HCT116 (cell line): ENCODE results near the gene SEC61A1. TPM values are rescaled to one million over a fixed set of nuclear protein-coding genes. Genes with fewer than 3 reads are reported as not detected.

Source experiments
- ATAC-seq: fragments of 200-7000 bp; cut with Tn5 transposase; 2 replicates; pipeline ENCODE4 v1.9.1; 2020; ENCODE audit warnings: mild to moderate bottlenecking, moderate library complexity
- BruUV-seq: library from RNA; stranded (reverse); fragments of 400-500 nt; replicated peaks from 2 replicates; lab custom pipeline; 2021; lab: Mats Ljungman, UMichigan
- CTCF ChIA-PET: fragments of 300-600 bp; sonication (Branson Sonifier 250); formaldehyde crosslinking; loops from one replicate; lab custom pipeline; 2021; ENCODE audit warnings: antibody characterized with exemption; lab: Charles Lee
- POLR2A ChIA-PET: fragments of 300-600, 350-600 bp; sonication (Branson Sonifier 250); formaldehyde crosslinking; loops from one replicate; lab custom pipeline; 2021; ENCODE audit warnings: antibody characterized with exemption; lab: Charles Lee
- RAD21 ChIA-PET, 2 experiments: fragments of 300-600 bp; sonication (Branson Sonifier 250); formaldehyde crosslinking; loops; one replicate each; lab custom pipeline; 2023; ENCODE audit warnings: low total read pairs in 2 of 2; ENCODE audit not compliant: uncharacterized antibody in 2 of 2, unreplicated experiment in 2 of 2, low non-redundant PET in 1 of 2; lab: Charles Lee
- DNase-seq: peaks from one replicate; pipeline ENCODE4 v3.0.0-alpha.2; 2010; ENCODE audit warnings: low read depth, low spot score
- H2AFZ ChIP-seq: fragments of 200-600 bp; shearing (Covaris generic), sonication (generic); 2 replicates; pipeline ENCODE4 v1.6.1; 2017; ENCODE audit warnings: low read depth, mixed run types, mixed read lengths, antibody characterized with exemption, low read length; ENCODE audit not compliant: poor library complexity, severe bottlenecking
- H3K27ac ChIP-seq: 2 replicates; pipeline ENCODE4 v1.5.1; 2012; ENCODE audit warnings: low read depth, low read length
- H3K27me3 ChIP-seq: fragments of 200-600 bp; sonication (generic); 2 replicates; pipeline ENCODE4 v1.6.1; 2016; ENCODE audit warnings: mixed run types, low read length, mixed read lengths; ENCODE audit not compliant: insufficient read depth
- H3K36me3 ChIP-seq, 2 experiments: fragments of 200-500 bp in 1 of 2; fragments of 200-600 bp in 1 of 2; sonication (Bioruptor generic) in 1 of 2; sonication (generic) in 1 of 2; 2 replicates each; pipeline versions ENCODE4 v1.5.1 to v1.6.1; 2014 to 2016; ENCODE audit warnings: low read length in 2 of 2, inconsistent platforms in 1 of 2, mixed read lengths in 1 of 2, mixed run types in 1 of 2; ENCODE audit not compliant: insufficient read depth in 2 of 2, control insufficient read depth in 1 of 2
- H3K4me1 ChIP-seq, 2 experiments: fragments of 200-600 bp in 1 of 2; sonication (generic) in 1 of 2; 2 replicates each; pipeline versions ENCODE4 v1.5.1 to v1.6.1; 2012 to 2017; ENCODE audit warnings: low read length in 2 of 2, inconsistent platforms in 1 of 2, mild to moderate bottlenecking in 1 of 2, mixed read lengths in 1 of 2, mixed run types in 1 of 2, moderate library complexity in 1 of 2; ENCODE audit not compliant: insufficient read depth in 2 of 2, control insufficient read depth in 1 of 2
- H3K4me2 ChIP-seq: fragments of 200-600 bp; sonication (generic); 2 replicates; pipeline ENCODE4 v1.6.1; 2017; ENCODE audit warnings: mixed run types, low read length, mixed read lengths
- H3K4me3 ChIP-seq, 2 experiments: fragments of 200-600 bp in 1 of 2; sonication (generic) in 1 of 2; replicated peaks in 1 of 2; 2 replicates each; pipeline ENCODE4 v1.5.1; 2011 to 2016; ENCODE audit warnings: low read length in 2 of 2, control low read depth in 1 of 2, low read depth in 1 of 2, mild to moderate bottlenecking in 1 of 2, mixed read lengths in 1 of 2, mixed run types in 1 of 2
- H3K79me2 ChIP-seq: fragments of 200-600 bp; sonication (generic); 2 replicates; pipeline ENCODE4 v1.6.1; 2017; ENCODE audit warnings: mild to moderate bottlenecking, mixed run types, low read length, moderate library complexity, mixed read lengths; ENCODE audit not compliant: insufficient read depth
- H3K9ac ChIP-seq: fragments of 200-600 bp; sonication (generic); 2 replicates; pipeline ENCODE4 v1.6.1; 2016; ENCODE audit warnings: low read length, mixed read lengths
- H3K9me2 ChIP-seq: fragments of 200-600 bp; sonication (generic), shearing (Covaris generic); 2 replicates; pipeline ENCODE4 v1.6.1; 2017; ENCODE audit warnings: mixed run types, mild to moderate bottlenecking, moderate library complexity; ENCODE audit not compliant: insufficient read depth
- H3K9me3 ChIP-seq, 2 experiments: fragments of 200-500 bp in 1 of 2; fragments of 200-600 bp in 1 of 2; sonication (Bioruptor generic) in 1 of 2; sonication (generic) in 1 of 2; 2 replicates each; pipeline ENCODE4 v1.6.1; 2014 to 2017; ENCODE audit warnings: low read length in 2 of 2, mixed read lengths in 2 of 2, inconsistent platforms in 1 of 2, low read depth in 1 of 2, mild to moderate bottlenecking in 1 of 2, mixed run types in 1 of 2, moderate library complexity in 1 of 2; ENCODE audit not compliant: control insufficient read depth in 1 of 2, insufficient read depth in 1 of 2
- H4K20me1 ChIP-seq: fragments of 200-600 bp; sonication (generic), shearing (Covaris generic); 2 replicates; pipeline ENCODE4 v1.6.1; 2017; ENCODE audit warnings: mixed run types, mild to moderate bottlenecking, moderate library complexity; ENCODE audit not compliant: insufficient read depth
- EGR1 ChIP-seq: IDR thresholded peaks from 2 replicates; pipeline ENCODE4 v1.6.1; 2012; ENCODE audit warnings: low read depth
- ELF1 ChIP-seq: IDR thresholded peaks from 2 replicates; pipeline ENCODE4 v1.6.1; 2012; ENCODE audit warnings: low read depth, borderline replicate concordance
- EZH2 ChIP-seq: fragments of 200-600 bp; sonication (generic); IDR thresholded peaks from 2 replicates; pipeline ENCODE4 v1.6.1; 2017; ENCODE audit warnings: antibody characterized with exemption, mixed run types
- POLR2A ChIP-seq: IDR thresholded peaks from 2 replicates; pipeline ENCODE4 v1.7.0; 2011; ENCODE audit warnings: borderline replicate concordance; ENCODE audit not compliant: insufficient read depth, insufficient read length; ENCODE audit errors: extremely low read depth
- RAD21 ChIP-seq: IDR thresholded peaks from 2 replicates; pipeline ENCODE4 v1.6.1; 2012; ENCODE audit warnings: low read depth, mild to moderate bottlenecking
- SIN3A ChIP-seq: IDR thresholded peaks from 2 replicates; pipeline ENCODE4 v1.6.1; 2012; ENCODE audit warnings: low read depth
- SP1 ChIP-seq: IDR thresholded peaks from 2 replicates; pipeline ENCODE4 v1.6.1; 2012; ENCODE audit warnings: low read depth
- SRF ChIP-seq: IDR thresholded peaks from 2 replicates; pipeline ENCODE4 v1.6.1; 2012; ENCODE audit warnings: low read depth
- YY1 ChIP-seq: IDR thresholded peaks from 2 replicates; pipeline ENCODE4 v1.6.1; 2011; ENCODE audit warnings: low read length, low read depth, moderate library complexity, mild to moderate bottlenecking; ENCODE audit not compliant: insufficient replicate concordance; ENCODE audit errors: extremely low read depth
- intact Hi-C: fragments of 100-400 bp; cut with micrococcal nuclease; formaldehyde crosslinking; loops from 2 replicates; pipeline ENCODE4 v1.10.0; 2022
- total RNA-seq: library from RNA; stranded (reverse); gene quantifications from one replicate; pipeline ENCODE4 v1.2.1, GENCODE V29; 2021; ENCODE audit not compliant: unreplicated experiment
- TF ChIP-seq, protein P1 (sequence below): IDR thresholded peaks from 2 replicates; pipeline ENCODE4 v1.6.1; 2012
- TF ChIP-seq, protein P2 (sequence below): IDR thresholded peaks from 2 replicates; pipeline ENCODE4 v1.6.1; 2012; ENCODE audit warnings: low read depth
- TF ChIP-seq, protein P3 (sequence below): IDR thresholded peaks from 2 replicates; pipeline ENCODE4 v1.6.1; 2012

Gene SEC61A1
- total RNA-seq, 1 experiment from 2014 or later: 176 TPM

DNA sequence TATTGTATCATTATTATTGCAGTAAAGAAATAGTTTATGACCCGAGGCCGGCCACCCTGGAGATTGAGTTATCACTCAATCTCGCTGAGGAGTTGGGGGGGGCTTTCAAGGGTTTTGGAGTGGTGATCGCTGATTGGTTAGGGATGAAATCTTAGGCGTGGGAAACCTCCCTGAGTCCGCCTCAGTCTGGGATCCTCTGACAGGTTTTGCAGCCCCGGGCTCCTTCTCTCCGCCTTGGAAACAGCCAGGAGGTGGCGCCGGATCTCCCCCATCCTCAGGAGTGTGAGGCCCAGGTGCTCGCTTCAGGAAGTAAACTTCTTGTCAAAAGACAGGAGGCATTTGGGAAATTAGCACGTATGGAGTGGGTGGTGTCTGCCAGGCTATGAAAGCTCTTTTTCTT is 41.1 kb upstream of the SEC61A1 start (continued):
- peak; percentile 35 for TF ChIP-seq YY1
- no peak for TF ChIP-seq EGR1
- TF ChIP-seq, protein P1, sequence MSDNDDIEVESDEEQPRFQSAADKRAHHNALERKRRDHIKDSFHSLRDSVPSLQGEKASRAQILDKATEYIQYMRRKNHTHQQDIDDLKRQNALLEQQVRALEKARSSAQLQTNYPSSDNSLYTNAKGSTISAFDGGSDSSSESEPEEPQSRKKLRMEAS: 0 out of 2 replicates have a peak, but pooled peaks have one; percentile 23
- no peak for TF ChIP-seq POLR2A
- TF ChIP-seq EZH2: no peak
- TF ChIP-seq, protein P2, sequence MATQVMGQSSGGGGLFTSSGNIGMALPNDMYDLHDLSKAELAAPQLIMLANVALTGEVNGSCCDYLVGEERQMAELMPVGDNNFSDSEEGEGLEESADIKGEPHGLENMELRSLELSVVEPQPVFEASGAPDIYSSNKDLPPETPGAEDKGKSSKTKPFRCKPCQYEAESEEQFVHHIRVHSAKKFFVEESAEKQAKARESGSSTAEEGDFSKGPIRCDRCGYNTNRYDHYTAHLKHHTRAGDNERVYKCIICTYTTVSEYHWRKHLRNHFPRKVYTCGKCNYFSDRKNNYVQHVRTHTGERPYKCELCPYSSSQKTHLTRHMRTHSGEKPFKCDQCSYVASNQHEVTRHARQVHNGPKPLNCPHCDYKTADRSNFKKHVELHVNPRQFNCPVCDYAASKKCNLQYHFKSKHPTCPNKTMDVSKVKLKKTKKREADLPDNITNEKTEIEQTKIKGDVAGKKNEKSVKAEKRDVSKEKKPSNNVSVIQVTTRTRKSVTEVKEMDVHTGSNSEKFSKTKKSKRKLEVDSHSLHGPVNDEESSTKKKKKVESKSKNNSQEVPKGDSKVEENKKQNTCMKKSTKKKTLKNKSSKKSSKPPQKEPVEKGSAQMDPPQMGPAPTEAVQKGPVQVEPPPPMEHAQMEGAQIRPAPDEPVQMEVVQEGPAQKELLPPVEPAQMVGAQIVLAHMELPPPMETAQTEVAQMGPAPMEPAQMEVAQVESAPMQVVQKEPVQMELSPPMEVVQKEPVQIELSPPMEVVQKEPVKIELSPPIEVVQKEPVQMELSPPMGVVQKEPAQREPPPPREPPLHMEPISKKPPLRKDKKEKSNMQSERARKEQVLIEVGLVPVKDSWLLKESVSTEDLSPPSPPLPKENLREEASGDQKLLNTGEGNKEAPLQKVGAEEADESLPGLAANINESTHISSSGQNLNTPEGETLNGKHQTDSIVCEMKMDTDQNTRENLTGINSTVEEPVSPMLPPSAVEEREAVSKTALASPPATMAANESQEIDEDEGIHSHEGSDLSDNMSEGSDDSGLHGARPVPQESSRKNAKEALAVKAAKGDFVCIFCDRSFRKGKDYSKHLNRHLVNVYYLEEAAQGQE: no peak
- TF ChIP-seq ELF1: 0 out of 2 replicates have a peak, but pooled peaks have one; percentile 13
- TF ChIP-seq RAD21: peak; percentile 65
- TF ChIP-seq, protein P3, sequence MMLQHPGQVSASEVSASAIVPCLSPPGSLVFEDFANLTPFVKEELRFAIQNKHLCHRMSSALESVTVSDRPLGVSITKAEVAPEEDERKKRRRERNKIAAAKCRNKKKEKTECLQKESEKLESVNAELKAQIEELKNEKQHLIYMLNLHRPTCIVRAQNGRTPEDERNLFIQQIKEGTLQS: no peak
- no peak for TF ChIP-seq SP1
- no peak for TF ChIP-seq SRF

DNA sequence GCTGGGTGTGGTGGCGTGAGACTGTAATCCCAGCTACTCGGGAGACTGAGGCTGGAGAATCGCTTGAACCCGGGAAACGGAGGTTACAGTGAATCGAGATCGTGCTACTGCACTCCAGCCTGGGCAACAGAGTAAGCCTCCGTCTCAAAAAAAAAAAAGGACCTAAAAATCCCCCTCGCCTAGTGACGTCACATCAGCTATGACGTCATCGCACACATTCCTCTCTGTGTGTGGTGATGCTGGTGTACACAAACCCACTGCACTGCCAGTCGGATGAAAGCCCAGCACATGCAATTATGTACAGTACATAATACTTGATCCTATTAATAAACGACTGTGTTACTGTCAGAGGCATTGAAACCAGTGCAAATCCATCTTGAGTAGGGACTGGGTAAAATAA is 40.2 kb upstream of the SEC61A1 start:
- DNase-seq (no peak), ATAC-seq (no peak)
- Histone ChIP-seq H3K4me3 (no peak overlapping the region), H3K4me1 (peaks cover 4 to 9% of the 10 kb centered on the region in 2 experiments; a peak in 3 of 4 replicates), H2AFZ (no peak overlapping the region), H3K9me3 (peaks cover 0 to 5% of the 10 kb centered on the region in 2 experiments; a peak in 1 of 4 replicates), H3K9ac (no peak overlapping the region), H3K9me2 (no peaks in the 10 kb centered on the region), H3K27me3 (no peaks in the 10 kb centered on the region), H3K36me3 (no peaks in the 10 kb centered on the region), H3K79me2 (no peaks in the 10 kb centered on the region), H3K27ac (no peak overlapping the region; the same call in 1 of the 2 replicates), H3K4me2 (no peak overlapping the region), H4K20me1 (no peaks in the 10 kb centered on the region)
- ChIA-PET CTCF (no interaction called here), RAD21 (no interaction called here), POLR2A (no interaction called here)
- intact Hi-C loops: no loop called here
- TF ChIP-seq SIN3A: no peak
- TF ChIP-seq, protein P1: peak; percentile 22; the same call in 1 of the 2 replicates
- no TSS peak for BruUV-seq
